ENCODE measurements around the gene FAAP100.

The FAAP100 gene

DNA sequence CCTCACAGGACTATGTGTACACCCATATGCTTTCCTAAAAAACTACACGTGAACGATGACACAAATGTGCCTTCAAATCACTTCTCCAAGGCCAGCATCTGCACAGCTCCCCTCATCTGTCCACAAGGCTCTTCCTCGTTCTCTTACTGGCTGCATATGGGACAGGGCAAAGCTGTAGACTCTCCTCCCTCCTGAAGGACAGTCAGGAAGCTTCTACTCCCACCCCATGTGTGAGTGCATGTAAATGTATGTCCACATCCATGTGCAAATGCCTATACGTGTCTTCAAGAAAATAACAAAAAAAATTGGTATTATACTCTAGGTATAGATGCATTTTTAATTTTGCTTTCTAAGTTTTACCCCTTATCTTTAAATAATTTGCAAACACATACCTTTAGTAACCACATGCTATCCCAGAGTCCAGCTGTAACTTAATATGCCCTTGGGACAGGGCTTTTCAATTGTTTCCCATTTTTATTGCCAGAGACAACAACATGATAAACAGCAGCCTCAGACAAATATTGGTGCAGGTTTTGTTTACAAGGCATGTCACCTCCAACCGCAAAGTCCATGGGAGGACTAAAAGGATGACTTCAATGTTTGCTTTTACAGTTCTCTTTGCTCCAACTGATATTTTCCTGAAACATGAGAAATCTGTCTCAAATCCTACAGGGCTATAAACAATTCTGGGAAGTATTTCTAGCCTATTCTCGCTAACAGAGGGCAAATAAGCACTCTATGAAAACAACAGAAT is 31.6 kb upstream of the FAAP100 start:
- no peaks in the 10 kb centered on the region for H3K9me3 ChIP-seq (replicated peaks; ENCODE audit: low read length)
- H3K4me2 ChIP-seq (ENCODE audit: low read length) = no peak overlapping the region
- no peaks in the 10 kb centered on the region for H3K27me3 ChIP-seq (ENCODE audit: control insufficient read depth, insufficient read depth, low read length)
- peaks cover 37% of the 10 kb centered on the region for H3K4me1 ChIP-seq (ENCODE audit: control insufficient read depth, insufficient read depth, low read length)
- peaks cover 66% of the 10 kb centered on the region for H3K36me3 ChIP-seq (ENCODE audit: insufficient read depth, low read length)
- H3K9ac ChIP-seq (ENCODE audit: low read depth, low read length) = no peak overlapping the region
- no peak overlapping the region for H3K4me3 ChIP-seq (ENCODE audit: low read length)

GRCh38 chr17:81582749-81583148 is 30.6 kb upstream of the FAAP100 start:
- no peak overlapping the region for H3K9ac ChIP-seq (ENCODE audit: low read depth, low read length)
- no peaks in the 10 kb centered on the region for H3K27me3 ChIP-seq (ENCODE audit: control insufficient read depth, insufficient read depth, low read length)
- H3K36me3 ChIP-seq (ENCODE audit: insufficient read depth, low read length) = peaks cover 57% of the 10 kb centered on the region
- H3K9me3 ChIP-seq (replicated peaks; ENCODE audit: low read length) = no peaks in the 10 kb centered on the region
- no peak overlapping the region for H3K4me2 ChIP-seq (ENCODE audit: low read length)
- H3K4me3 ChIP-seq (ENCODE audit: low read length) = no peak overlapping the region
- peaks cover 46% of the 10 kb centered on the region for H3K4me1 ChIP-seq (ENCODE audit: control insufficient read depth, insufficient read depth, low read length)

DNA sequence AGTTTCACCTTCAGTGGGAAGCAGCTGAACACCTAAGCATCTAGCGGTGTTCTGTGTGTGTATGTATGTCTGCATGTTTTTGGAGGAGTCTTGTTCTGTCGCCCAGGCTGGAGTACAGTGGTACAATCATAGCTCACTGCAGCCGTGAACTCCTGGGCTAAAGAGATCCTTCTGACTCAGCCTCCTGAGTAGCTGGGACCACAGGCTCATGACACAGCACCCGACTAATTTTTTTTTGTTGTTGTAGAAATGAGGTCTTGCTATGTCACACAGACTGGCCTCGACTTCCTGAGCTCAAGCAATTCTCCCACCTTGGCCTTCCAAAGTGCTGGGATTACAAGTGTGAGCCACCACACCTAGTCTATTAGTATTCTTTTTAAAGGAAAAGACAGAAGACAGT is 30.2 kb upstream of the FAAP100 start:
- H3K9ac ChIP-seq (ENCODE audit: low read depth, low read length) = no peak overlapping the region
- H3K4me2 ChIP-seq (ENCODE audit: low read length) = no peak overlapping the region
- H3K27me3 ChIP-seq (ENCODE audit: control insufficient read depth, insufficient read depth, low read length) = no peaks in the 10 kb centered on the region
- peaks cover 60% of the 10 kb centered on the region for H3K36me3 ChIP-seq (ENCODE audit: insufficient read depth, low read length)
- H3K9me3 ChIP-seq (replicated peaks; ENCODE audit: low read length) = no peaks in the 10 kb centered on the region
- peaks cover 50% of the 10 kb centered on the region for H3K4me1 ChIP-seq (ENCODE audit: control insufficient read depth, insufficient read depth, low read length)
- no peak overlapping the region for H3K4me3 ChIP-seq (ENCODE audit: low read length)

DNA sequence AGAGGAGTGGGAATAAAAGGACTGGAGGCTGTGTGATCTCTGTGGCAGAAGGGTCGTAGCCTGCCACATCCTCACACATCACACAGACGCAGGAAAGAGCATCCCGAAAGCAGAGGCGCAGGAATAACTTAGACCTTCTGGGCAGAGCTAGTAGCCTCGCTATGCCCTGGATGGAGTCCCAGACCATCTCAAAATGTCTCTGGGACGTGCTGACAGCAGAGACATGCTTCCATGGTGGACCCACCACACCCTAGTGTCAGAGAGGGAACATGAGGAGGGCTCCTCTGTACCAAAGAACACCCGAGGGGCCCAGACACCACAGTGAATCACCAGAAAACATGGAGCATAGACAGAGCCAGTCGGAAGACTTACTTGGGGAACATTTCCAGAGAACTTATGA is 29.6 kb upstream of the FAAP100 start:
- Histone ChIP-seq H3K4me1 (ENCODE audit: control insufficient read depth, insufficient read depth, low read length) (peaks cover 56% of the 10 kb centered on the region), H3K4me3 (ENCODE audit: low read length) (no peak overlapping the region), H3K27me3 (ENCODE audit: control insufficient read depth, insufficient read depth, low read length) (no peaks in the 10 kb centered on the region), H3K36me3 (ENCODE audit: insufficient read depth, low read length) (peaks cover 58% of the 10 kb centered on the region), H3K9ac (ENCODE audit: low read depth, low read length) (no peak overlapping the region), H3K9me3 (replicated peaks; ENCODE audit: low read length) (no peaks in the 10 kb centered on the region), H3K4me2 (ENCODE audit: low read length) (no peak overlapping the region)

GRCh38 chr17:81580481-81580880 is 28.3 kb upstream of the FAAP100 start:
- Histone ChIP-seq H3K27me3 (ENCODE audit: control insufficient read depth, insufficient read depth, low read length) (no peaks in the 10 kb centered on the region), H3K4me2 (ENCODE audit: low read length) (no peak overlapping the region), H3K9me3 (replicated peaks; ENCODE audit: low read length) (no peaks in the 10 kb centered on the region), H3K9ac (ENCODE audit: low read depth, low read length) (no peak overlapping the region), H3K4me3 (ENCODE audit: low read length) (no peak overlapping the region), H3K36me3 (ENCODE audit: insufficient read depth, low read length) (peaks cover 51% of the 10 kb centered on the region), H3K4me1 (ENCODE audit: control insufficient read depth, insufficient read depth, low read length) (peaks cover 68% of the 10 kb centered on the region)

- Histone ChIP-seq H3K4me3 (ENCODE audit: low read length) (no peak overlapping the region), H3K4me1 (ENCODE audit: control insufficient read depth, insufficient read depth, low read length) (peaks cover 70% of the 10 kb centered on the region), H3K36me3 (ENCODE audit: insufficient read depth, low read length) (peaks cover 48% of the 10 kb centered on the region), H3K4me2 (ENCODE audit: low read length) (no peak overlapping the region), H3K9me3 (replicated peaks; ENCODE audit: low read length) (no peaks in the 10 kb centered on the region), H3K9ac (ENCODE audit: low read depth, low read length) (no peak overlapping the region), H3K27me3 (ENCODE audit: control insufficient read depth, insufficient read depth, low read length) (no peaks in the 10 kb centered on the region)
Measured at GRCh38 chr17:81579821-81580321, 27.7 kb upstream of the FAAP100 start.

GRCh38 chr17:81579298-81579697 is 27.1 kb upstream of the FAAP100 start:
- peaks cover 50% of the 10 kb centered on the region for H3K36me3 ChIP-seq (ENCODE audit: insufficient read depth, low read length)
- H3K4me1 ChIP-seq (ENCODE audit: control insufficient read depth, insufficient read depth, low read length) = peaks cover 70% of the 10 kb centered on the region
- H3K9me3 ChIP-seq (replicated peaks; ENCODE audit: low read length) = no peaks in the 10 kb centered on the region
- no peak overlapping the region for H3K4me2 ChIP-seq (ENCODE audit: low read length)
- H3K9ac ChIP-seq (ENCODE audit: low read depth, low read length) = no peak overlapping the region
- no peak overlapping the region for H3K4me3 ChIP-seq (ENCODE audit: low read length)
- H3K27me3 ChIP-seq (ENCODE audit: control insufficient read depth, insufficient read depth, low read length) = no peaks in the 10 kb centered on the region

- Histone ChIP-seq H3K9ac (ENCODE audit: low read depth, low read length) (no peak overlapping the region), H3K36me3 (ENCODE audit: insufficient read depth, low read length) (peaks cover 49% of the 10 kb centered on the region), H3K9me3 (replicated peaks; ENCODE audit: low read length) (no peaks in the 10 kb centered on the region), H3K4me1 (ENCODE audit: control insufficient read depth, insufficient read depth, low read length) (peaks cover 67% of the 10 kb centered on the region), H3K4me2 (ENCODE audit: low read length) (no peak overlapping the region), H3K27me3 (ENCODE audit: control insufficient read depth, insufficient read depth, low read length) (no peaks in the 10 kb centered on the region), H3K4me3 (ENCODE audit: low read length) (no peak overlapping the region)
Measured at GRCh38 chr17:81578561-81579225, 26.5 kb upstream of the FAAP100 start.

DNA sequence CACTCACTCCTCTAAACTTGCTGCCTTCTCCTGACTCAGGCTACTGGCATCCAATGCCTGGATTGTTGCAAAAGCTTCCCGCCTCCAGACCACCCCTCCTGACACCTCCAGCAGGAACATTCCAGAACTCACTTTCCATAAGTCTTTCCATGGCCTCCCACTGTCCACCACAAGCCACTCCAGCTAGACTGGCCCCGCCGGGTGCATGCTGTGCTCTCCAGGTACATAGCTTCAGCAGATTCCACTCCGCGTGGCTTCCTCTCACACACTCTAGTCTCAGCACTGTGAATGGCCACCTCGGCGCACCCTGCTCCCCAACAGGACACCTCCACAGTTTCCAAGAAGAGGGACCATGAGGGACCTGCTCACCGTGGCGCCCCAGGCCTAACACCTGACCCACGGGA is 25.9 kb upstream of the FAAP100 start:
- Histone ChIP-seq H3K27me3 (ENCODE audit: control insufficient read depth, insufficient read depth, low read length) (no peaks in the 10 kb centered on the region), H3K4me1 (ENCODE audit: control insufficient read depth, insufficient read depth, low read length) (peaks cover 63% of the 10 kb centered on the region), H3K4me2 (ENCODE audit: low read length) (peak overlapping the region; percentile 41), H3K4me3 (ENCODE audit: low read length) (no peak overlapping the region), H3K36me3 (ENCODE audit: insufficient read depth, low read length) (peaks cover 48% of the 10 kb centered on the region), H3K9me3 (replicated peaks; ENCODE audit: low read length) (no peaks in the 10 kb centered on the region), H3K9ac (ENCODE audit: low read depth, low read length) (no peak overlapping the region)

DNA sequence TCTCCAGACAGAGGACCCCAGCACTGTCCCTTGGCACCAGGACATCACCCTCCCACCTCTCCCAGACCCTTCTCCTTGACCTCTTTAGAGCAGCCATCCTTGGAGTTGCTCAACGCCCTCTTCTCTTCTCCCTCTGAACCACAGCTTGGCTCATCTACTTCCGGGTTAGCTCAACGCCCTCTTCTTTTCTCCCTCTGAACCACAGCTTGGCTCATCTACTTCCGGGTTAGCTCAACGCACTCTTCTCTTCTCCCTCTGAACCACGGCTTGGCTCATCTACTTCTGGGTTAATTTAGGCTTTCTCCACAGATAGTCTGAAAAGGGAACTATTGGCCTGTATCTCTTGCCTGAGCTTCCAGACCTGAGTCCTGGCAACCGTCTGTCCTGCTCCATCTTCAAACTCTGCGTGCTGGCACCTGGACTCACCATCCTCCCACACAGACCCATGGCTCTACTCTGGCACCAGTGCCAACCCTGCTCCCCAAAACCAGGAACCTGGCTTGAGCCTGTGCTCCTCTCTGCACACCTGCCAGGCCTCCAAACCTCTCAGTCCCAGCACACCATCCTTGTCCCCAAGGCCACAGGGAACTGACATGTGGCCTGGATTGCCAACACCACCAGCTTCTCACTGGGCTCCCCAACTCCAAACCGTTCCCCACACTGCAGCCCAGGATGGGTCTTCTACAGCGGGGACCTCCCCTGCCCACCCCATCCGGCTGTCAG is 25.3 kb upstream of the FAAP100 start:
- H3K27me3 ChIP-seq (ENCODE audit: control insufficient read depth, insufficient read depth, low read length) = no peaks in the 10 kb centered on the region
- H3K4me1 ChIP-seq (ENCODE audit: control insufficient read depth, insufficient read depth, low read length) = peaks cover 57% of the 10 kb centered on the region
- peak overlapping the region; percentile 41 for H3K4me2 ChIP-seq (ENCODE audit: low read length)
- H3K9me3 ChIP-seq (replicated peaks; ENCODE audit: low read length) = no peaks in the 10 kb centered on the region
- H3K9ac ChIP-seq (ENCODE audit: low read depth, low read length) = peak overlapping the region; percentile 30
- H3K4me3 ChIP-seq (ENCODE audit: low read length) = peak overlapping the region; percentile 10
- H3K36me3 ChIP-seq (ENCODE audit: insufficient read depth, low read length) = peaks cover 49% of the 10 kb centered on the region

DNA sequence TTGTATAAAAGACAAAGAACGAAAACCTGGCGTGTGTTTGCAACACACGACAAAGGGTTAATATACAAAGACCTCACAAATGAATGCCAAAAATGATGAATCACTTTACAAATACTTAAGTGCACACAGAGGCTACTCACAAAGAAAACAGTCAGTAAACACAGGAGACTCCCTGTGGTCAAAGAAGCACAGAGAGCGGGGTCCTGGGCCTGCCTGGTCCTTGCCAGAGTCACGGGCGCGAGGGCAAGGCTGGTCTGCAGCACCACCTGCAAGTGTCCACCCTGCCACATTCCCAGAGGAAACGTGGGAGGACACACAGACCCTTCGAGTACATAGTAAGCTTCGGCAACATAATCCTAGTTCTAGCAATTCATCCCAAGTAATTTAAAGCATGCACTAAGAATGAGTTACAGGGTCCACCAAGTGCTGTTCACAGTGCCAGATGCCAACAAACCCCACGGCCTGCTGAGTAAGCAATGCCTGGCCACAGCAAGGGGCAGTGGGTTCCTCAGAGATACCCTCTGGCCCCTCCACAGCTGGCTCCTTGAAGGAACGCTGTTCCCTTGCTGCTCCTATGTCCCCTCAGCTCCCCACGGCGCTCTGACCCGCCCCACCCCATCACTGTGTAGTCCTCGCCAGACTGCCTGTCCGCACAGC is 24.6 kb upstream of the FAAP100 start:
- Histone ChIP-seq H3K36me3 (ENCODE audit: insufficient read depth, low read length) (peaks cover 47% of the 10 kb centered on the region), H3K4me2 (ENCODE audit: low read length) (peak overlapping the region; percentile 60), H3K27me3 (ENCODE audit: control insufficient read depth, insufficient read depth, low read length) (no peaks in the 10 kb centered on the region), H3K9ac (ENCODE audit: low read depth, low read length) (peak overlapping the region; percentile 30), H3K4me3 (ENCODE audit: low read length) (peak overlapping the region; percentile 10), H3K4me1 (ENCODE audit: control insufficient read depth, insufficient read depth, low read length) (peaks cover 50% of the 10 kb centered on the region), H3K9me3 (replicated peaks; ENCODE audit: low read length) (no peaks in the 10 kb centered on the region)

Measured in skeletal muscle satellite cell (primary cell).